Measurements from ENCODE around the gene MKLN1.

The MKLN1 gene

GRCh38 chr7:131501422-131501821, 173.7 kb downstream of the MKLN1 start (continued):
- TF ChIP-seq TCF4 (CRISPR knock-in tag; IDR thresholded peaks at IDR 0.05; ENCODE audit: borderline replicate concordance) (no peak), ZNF70 (CRISPR knock-in tag; IDR thresholded peaks at IDR 0.05) (no peak), ZNF8 (CRISPR knock-in tag; IDR thresholded peaks at IDR 0.05) (no peak), TOX (CRISPR knock-in tag; IDR thresholded peaks at IDR 0.05; ENCODE audit: borderline replicate concordance) (no peak), ZFP3 (CRISPR knock-in tag; IDR thresholded peaks at IDR 0.05) (no peak), CSDC2 (CRISPR knock-in tag; IDR thresholded peaks at IDR 0.05) (no peak), CREB5 (CRISPR knock-in tag; IDR thresholded peaks at IDR 0.05; ENCODE audit: low read depth) (no peak), TSHZ2 (CRISPR knock-in tag; IDR thresholded peaks at IDR 0.05) (no peak), ESRRG (CRISPR knock-in tag; IDR thresholded peaks at IDR 0.05) (no peak), PPARA (CRISPR knock-in tag; IDR thresholded peaks at IDR 0.05; ENCODE audit: borderline replicate concordance) (no peak), ZC3H10 (CRISPR knock-in tag; IDR thresholded peaks at IDR 0.05) (no peak), OSR1 (CRISPR knock-in tag; IDR thresholded peaks at IDR 0.05) (no peak), ISL1 (CRISPR knock-in tag; IDR thresholded peaks at IDR 0.05) (no peak)

GRCh38 chr7:131501930-131502685, 174.4 kb downstream of the MKLN1 start:
- no peak for ATAC-seq
- TF ChIP-seq POU6F1 (CRISPR knock-in tag; IDR thresholded peaks at IDR 0.05; ENCODE audit: borderline replicate concordance, low read depth) (no peak), CREB5 (CRISPR knock-in tag; IDR thresholded peaks at IDR 0.05; ENCODE audit: low read depth) (no peak), ZC3H10 (CRISPR knock-in tag; IDR thresholded peaks at IDR 0.05) (no peak), ZNF8 (CRISPR knock-in tag; IDR thresholded peaks at IDR 0.05) (no peak), RARB (CRISPR knock-in tag; IDR thresholded peaks at IDR 0.05) (no peak), CSRNP3 (CRISPR knock-in tag; IDR thresholded peaks at IDR 0.05) (no peak), TCF4 (CRISPR knock-in tag; IDR thresholded peaks at IDR 0.05; ENCODE audit: borderline replicate concordance) (no peak), PPARA (CRISPR knock-in tag; IDR thresholded peaks at IDR 0.05; ENCODE audit: borderline replicate concordance) (no peak), ZNF565 (CRISPR knock-in tag; conservative IDR thresholded peaks at IDR 0.05; ENCODE audit: low read depth) (no peak), GLIS3 (CRISPR knock-in tag; IDR thresholded peaks at IDR 0.05) (no peak)

- ATAC-seq = peak; percentile 44
- TF ChIP-seq TSHZ2 (CRISPR knock-in tag; IDR thresholded peaks at IDR 0.05) = 0 out of 2 replicates have a peak, but pooled peaks have one; percentile 44
- no peak for TF ChIP-seq PPARA (CRISPR knock-in tag; IDR thresholded peaks at IDR 0.05; ENCODE audit: borderline replicate concordance)
Measured at GRCh38 chr7:131502810-131503508, 175.3 kb downstream of the MKLN1 start.

Data from SK-N-SH treated with all-trans-retinoic acid at 6 μM for 48 hours (cell line).